ENCODE data around the gene LMF1. TPM values are rescaled to one million over a fixed set of nuclear protein-coding genes. Genes with fewer than 3 reads are reported as not detected.

LMF1 gene
- total RNA-seq, 1 donor from 2014 or later: 31.3 TPM

DNA sequence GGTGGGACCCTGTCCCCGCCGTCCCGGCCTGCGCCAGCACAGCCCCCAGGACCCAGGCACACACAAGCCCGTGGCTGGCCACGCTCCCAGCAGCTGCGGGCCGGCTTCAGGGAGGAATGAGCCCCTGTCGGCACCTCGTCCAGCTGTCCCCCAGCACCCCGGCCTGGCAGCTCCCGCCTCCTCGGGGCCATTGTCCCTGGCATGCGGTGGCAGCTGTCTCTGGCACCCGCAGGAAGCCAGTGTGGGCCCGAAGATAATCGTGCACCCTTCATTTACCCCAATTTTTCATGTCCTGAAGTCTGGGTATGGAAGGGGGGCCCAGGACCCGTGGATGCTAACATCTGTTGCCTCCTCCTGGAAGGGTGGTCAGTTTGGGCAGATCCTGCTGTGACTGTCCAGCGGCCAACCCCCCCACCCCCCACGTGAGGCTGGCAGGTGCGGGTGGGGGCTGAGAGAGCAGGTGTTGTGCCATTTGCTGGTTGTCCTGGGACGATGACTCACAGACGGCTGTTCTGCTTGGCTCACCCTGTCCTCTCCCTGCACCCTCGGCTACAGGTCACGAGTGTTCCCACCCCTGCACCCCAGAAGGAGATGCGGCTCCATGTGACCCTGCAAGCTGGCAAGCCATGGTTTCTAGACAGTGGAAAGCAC lies 4.0 kb upstream of the LMF1 start:
- ATAC-seq: peak; percentile 3
- intact Hi-C loops (cut with DNase I): no loop called here
- DNase-seq (ENCODE audit: low spot score): no peak

DNA sequence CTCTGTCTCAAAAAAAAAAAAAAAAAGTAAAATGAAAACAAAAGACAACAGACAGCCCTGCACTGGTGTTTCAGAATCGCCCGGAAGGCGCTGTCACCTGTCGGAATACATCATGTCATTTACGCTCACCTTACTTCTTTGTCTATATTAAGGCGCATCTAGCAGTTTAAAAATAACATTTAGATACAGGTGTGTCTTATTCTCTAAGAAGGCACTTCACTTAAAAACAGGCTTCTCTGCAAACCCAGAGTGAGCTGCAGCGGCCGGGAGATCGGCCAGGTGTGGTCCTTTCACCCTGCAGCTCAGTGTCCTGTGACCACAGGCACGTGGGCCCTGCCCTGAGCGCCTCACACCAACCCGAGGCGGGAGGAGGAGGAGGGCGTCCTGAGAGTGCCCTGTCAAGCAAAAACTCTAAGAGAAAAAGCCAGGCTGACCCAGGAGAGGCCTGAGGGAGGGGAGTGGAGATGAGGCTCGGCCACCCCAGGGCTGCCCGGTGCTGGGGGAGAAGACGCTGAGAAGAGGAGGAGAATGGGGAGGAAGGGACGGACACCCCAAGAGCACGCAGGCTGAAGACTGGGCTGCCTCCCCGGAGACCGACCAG lies 3.3 kb upstream of the LMF1 start:
- intact Hi-C loops (cut with DNase I): no loop called here
- ATAC-seq (no peak), DNase-seq (ENCODE audit: low spot score) (no peak)

DNA sequence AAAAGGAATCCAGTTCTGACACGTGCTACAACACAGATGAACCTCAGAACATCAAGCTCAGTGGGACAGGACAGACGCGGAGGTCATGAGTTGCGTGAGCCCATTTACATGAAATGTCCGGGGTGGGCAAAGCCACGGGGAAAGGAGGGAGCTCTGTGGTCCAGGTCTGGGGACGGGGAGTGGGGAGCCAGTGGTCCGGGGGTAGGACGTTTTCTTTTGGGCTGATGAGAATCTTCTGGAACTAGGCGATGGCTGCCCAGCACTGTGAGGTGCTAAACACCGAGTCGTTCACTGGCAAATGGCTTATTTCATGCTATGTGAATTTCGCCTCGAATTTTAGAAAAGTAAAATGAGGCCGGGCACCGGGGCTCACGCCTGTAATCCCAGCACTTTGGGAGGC lies 2.6 kb upstream of the LMF1 start:
- DNase-seq (ENCODE audit: low spot score) (no peak), ATAC-seq (no peak)
- intact Hi-C loops (cut with DNase I): no loop called here

DNA sequence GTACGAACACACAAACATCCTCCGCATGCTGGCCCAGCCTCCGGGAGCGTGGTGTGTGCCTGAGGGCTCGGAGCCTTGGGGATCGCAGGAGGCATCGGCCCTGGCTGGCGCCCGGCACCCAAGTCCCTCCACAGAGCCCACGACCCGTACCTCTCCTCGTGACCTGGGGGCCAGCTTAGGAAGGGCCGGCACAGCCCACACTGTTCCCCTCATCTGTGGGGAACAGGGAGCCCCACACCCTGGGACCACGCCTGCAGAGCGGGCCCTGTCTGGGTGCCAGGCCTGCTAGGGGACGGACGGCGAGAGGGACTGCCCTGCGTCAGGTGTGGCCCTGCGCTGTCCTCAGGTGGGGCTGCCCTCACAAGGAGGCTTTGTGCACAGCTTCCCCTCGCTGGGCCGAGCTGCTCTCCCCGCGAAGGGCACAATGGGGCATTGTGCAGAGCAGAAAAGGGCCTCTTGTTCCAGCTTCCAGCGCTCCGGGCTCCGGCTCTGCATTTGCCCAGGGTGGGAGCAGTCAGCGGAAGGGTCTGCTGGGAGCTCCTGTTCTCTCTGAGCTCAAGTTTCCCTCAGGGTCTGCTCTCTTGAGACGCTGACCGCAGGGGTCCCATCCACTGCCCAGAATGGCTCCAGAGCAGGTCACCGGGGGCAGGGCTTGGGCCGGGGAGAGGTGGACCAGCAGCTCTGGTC lies 1.7 kb upstream of the LMF1 start:
- intact Hi-C loops (cut with DNase I): no loop called here
- ATAC-seq (peak; percentile 27), DNase-seq (ENCODE audit: low spot score) (peak; percentile 78)

DNA sequence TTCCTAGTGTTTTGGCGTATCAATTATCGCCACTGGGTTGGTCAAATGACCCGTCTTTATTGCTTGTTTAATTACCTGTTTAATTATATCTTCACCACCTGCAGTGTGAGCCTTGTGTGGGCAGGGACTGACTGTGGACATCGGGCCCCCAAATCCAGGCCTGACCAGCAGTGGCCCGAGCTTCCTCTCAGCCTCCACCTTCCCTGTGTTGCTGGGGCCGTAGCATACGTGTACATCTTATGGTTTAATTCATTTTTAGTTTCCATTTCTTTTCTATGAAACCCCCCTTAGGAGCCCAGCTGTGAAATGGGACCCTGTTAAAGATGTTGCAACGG lies 1.2 kb upstream of the LMF1 start:
- DNase-seq (ENCODE audit: low spot score) (no peak), ATAC-seq (no peak)
- intact Hi-C loops (cut with DNase I): no loop called here

GRCh38 chr16:971582-971905 lies 760 bp upstream of the LMF1 start:
- ATAC-seq (no peak), DNase-seq (ENCODE audit: low spot score) (no peak)
- intact Hi-C loops (cut with DNase I): no loop called here

GRCh38 chr16:970386-970765 lies 408 bp downstream of the LMF1 start:
- DNase-seq (ENCODE audit: low spot score) (peak; percentile 70), ATAC-seq (no peak)
- intact Hi-C loops (cut with DNase I): no loop called here

DNA sequence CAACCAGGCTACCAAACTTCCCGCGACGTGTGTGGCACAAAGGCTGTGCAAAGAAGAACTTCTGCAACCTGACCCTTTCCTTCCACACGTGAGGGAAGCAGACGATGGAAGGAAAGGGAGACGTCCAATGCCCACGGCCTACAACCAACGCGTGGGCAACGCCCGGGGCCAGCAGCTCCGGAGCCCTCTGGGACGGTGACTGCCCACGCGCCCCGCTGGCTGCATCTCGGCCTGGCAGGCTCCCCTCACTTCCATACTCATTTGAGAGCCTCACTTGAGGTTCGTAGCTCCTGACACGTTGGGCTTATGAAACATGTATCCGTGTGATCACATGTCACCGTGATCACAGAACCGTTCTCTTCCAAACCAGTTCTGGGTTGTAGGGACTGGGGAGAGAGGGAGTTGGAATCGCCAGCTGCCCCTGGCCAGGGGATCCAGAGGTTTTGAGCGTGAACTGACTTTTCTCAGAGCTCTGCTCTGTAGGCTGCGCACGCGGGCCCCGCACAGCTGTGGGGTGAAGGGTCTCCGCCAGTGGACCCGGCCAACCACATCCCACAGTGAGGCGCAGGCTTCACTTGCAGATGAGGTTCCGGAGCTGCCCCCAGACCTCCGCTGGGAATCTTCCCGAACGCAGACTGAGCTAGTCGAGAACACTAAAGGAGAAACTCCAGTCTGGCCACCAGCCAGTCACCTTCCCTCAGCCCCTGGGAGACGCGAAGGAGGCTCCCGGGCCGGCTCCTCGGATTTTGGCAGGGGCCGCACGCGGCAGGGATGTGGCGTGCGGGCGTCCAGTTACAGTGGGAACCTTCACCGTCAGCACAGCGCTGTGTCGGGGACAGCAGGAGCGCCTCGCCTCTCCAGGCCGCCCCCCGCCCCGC lies 1.0 kb downstream of the LMF1 start:
- ATAC-seq (no peak), DNase-seq (ENCODE audit: low spot score) (peak; percentile 82)
- intact Hi-C loops (cut with DNase I): loop anchor here (10.0 kb wide), 1 partner anchor 75 kb away; no protein-coding TSS in a partner anchor

DNA sequence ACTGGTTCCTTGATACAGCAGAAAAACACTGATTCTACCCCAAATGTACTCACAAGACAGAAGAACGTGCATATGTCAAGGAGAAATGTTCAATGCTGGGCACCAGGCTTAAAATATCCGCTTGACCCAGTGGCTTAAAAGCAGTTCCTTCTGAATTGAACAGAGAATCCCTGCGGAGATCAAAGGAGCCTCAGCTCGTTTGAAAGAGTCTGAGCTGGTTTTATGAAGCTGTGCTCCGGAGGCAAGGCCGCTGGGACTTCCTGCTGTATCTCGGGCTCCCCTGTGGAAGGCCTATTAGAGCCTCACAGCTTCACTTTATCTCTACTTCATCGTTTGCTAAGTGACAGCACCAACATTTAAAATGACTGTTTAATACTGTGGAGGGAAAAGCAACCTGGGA lies 2.2 kb downstream of the LMF1 start:
- DNase-seq (ENCODE audit: low spot score) (no peak), ATAC-seq (no peak)
- intact Hi-C loops (cut with DNase I): loop anchor here (10.0 kb wide), 1 partner anchor 74 kb away; no protein-coding TSS in a partner anchor

- DNase-seq (ENCODE audit: low spot score) (no peak), ATAC-seq (no peak)
- intact Hi-C loops (cut with DNase I): loop anchor here (10.0 kb wide), 1 partner anchor 73 kb away; no protein-coding TSS in a partner anchor
These were observed 3.1 kb downstream of the LMF1 start for GRCh38 chr16:967546-968295.

DNA sequence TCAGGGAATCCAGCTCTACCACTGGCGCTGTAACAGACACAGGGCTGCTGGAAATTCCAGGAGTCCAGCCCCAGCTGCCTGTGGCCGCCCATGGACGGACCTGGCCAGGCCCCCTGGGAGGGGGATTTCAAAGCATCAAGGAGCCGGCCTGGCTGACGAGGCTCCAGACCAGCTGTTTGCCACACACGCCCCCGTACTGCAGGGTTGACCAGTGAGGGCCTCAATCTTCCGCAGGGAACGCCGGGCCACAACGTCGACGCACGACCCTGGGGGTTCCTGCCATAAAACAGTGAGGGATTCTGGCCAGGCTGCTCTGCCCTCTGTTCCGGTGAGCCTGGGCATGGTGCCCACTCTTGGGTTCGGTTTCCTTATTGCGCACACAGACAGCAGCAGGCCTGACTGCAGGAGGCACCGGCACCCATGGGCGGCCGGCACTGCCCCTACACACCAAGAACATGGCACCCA lies 3.7 kb downstream of the LMF1 start:
- no peak for DNase-seq (ENCODE audit: low spot score)
- intact Hi-C loops (cut with DNase I): loop anchor here (10.0 kb wide), 1 partner anchor 72 kb away; no protein-coding TSS in a partner anchor
- no peak for ATAC-seq

DNA sequence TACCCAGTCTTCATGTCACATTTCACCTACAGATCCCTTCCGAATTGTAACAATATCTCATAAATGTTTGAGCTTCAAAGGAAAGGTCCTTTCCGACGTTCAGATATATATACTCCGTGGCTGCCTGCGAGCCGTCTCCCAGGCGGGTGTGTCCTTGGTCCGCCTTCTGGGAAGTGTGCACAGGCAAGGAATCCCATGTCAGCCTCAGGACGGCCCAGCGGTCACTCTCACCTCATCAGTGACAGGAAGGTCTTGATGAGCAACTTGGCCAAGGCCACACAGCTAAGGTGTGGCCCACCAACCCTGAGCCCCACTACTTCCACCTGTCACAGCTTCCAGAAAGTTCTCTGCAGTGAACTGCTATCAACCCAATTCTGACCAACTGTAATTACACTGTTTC lies 4.3 kb downstream of the LMF1 start:
- ATAC-seq (no peak), DNase-seq (ENCODE audit: low spot score) (no peak)
- intact Hi-C loops (cut with DNase I): loop anchor here (10.0 kb wide), 1 partner anchor 72 kb away; no protein-coding TSS in a partner anchor

- DNase-seq (ENCODE audit: low spot score) (no peak), ATAC-seq (no peak)
- intact Hi-C loops (cut with DNase I): loop anchor here (10.0 kb wide), 1 partner anchor 71 kb away; no protein-coding TSS in a partner anchor
These were observed 4.7 kb downstream of the LMF1 start for GRCh38 chr16:966035-966434.

DNA sequence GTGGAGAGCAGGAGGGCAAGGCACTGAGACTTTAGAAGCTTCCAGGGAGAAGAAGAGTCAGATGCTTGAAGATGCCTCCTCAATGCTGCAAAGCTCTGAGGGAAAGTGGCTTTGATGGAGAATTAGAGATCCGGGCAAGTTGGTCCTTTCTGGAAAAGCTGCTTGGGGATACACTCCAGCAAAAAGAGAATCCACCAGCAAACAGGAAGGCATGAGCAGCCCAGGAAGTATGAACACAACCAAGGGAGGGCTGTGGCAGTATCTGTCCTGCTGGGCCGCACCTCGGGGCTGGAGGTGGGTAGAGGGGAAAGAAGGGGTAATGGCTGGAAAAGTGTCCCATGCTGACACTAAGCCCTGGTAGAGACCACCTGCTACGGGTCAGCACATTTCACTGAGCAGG lies 5.3 kb downstream of the LMF1 start:
- intact Hi-C loops (cut with DNase I): loop anchor here (10.0 kb wide), 1 partner anchor 71 kb away; no protein-coding TSS in a partner anchor
- no peak for DNase-seq (ENCODE audit: low spot score)
- ATAC-seq: no peak

DNA sequence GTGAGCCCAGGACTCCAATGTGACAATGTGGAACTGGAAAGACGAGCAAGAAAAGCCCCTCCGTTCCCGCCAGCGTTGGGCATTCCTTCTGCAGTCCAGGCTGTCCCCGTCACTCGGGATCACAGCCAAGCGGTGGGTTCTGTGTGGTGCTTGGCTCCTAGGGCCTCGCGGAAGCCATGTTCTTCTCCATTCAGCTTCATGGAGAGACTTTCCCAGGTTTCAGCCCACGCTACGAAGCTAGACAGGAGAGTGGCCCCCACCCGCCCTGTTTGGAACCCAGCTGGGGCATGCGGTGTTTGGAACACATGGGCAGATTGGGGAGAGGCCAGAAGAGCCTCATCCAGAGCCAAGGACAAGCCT lies 5.8 kb downstream of the LMF1 start:
- intact Hi-C loops (cut with DNase I): loop anchor here (10.0 kb wide), 1 partner anchor 70 kb away; no protein-coding TSS in a partner anchor
- DNase-seq (ENCODE audit: low spot score) (no peak), ATAC-seq (no peak)

GRCh38 chr16:964356-965035 lies 6.3 kb downstream of the LMF1 start:
- DNase-seq (ENCODE audit: low spot score): no peak
- ATAC-seq: peak; percentile 11
- intact Hi-C loops (cut with DNase I): loop anchor here (10.0 kb wide), 1 partner anchor 70 kb away; no protein-coding TSS in a partner anchor

GRCh38 chr16:963913-964312 lies 6.9 kb downstream of the LMF1 start:
- no peak for DNase-seq (ENCODE audit: low spot score)
- ATAC-seq: peak; percentile 35
- intact Hi-C loops (cut with DNase I): loop anchor here (10.0 kb wide), 1 partner anchor 69 kb away; no protein-coding TSS in a partner anchor
